CD14-positive monocyte (primary cell): ENCODE data around the gene DISP2. TPM values are rescaled to one million over a fixed set of nuclear protein-coding genes. Genes with fewer than 3 reads are reported as not detected.

Experiments used
- DNase-seq, 3 donors: peaks; one replicate each; pipeline ENCODE4 v3.0.0-alpha.2; 2011 to 2022
- H2AFZ ChIP-seq: 2 replicates; pipeline ENCODE4 v1.6.0; 2012; ENCODE audit warnings: mild to moderate bottlenecking, low read depth, low read length, inconsistent platforms; ENCODE audit not compliant: insufficient read depth, poor library complexity, severe bottlenecking
- H3K27ac ChIP-seq, 2 donors: 1 replicate in 1 of 2; 2 replicates in 1 of 2; pipeline ENCODE4 v1.5.1; 2012 to 2013; ENCODE audit warnings: low read length in 2 of 2, control low read depth in 1 of 2, inconsistent platforms in 1 of 2, low read depth in 1 of 2, mild to moderate bottlenecking in 1 of 2
- H3K27me3 ChIP-seq, 2 donors: one replicate each; pipeline versions ENCODE4 v1.6.0 to v1.6.1; 2011 to 2013; ENCODE audit warnings: low read length in 2 of 2; ENCODE audit not compliant: control insufficient read depth in 2 of 2, insufficient read depth in 2 of 2
- H3K36me3 ChIP-seq, 2 donors: replicated peaks in 1 of 2; 1 replicate in 1 of 2; 2 replicates in 1 of 2; pipeline versions ENCODE4 v1.5.1 to v1.6.1; 2012 to 2013; ENCODE audit warnings: low read length in 2 of 2, control low read depth in 1 of 2, inconsistent platforms in 1 of 2, mild to moderate bottlenecking in 1 of 2; ENCODE audit not compliant: insufficient read depth in 2 of 2, control insufficient read depth in 1 of 2
- H3K4me1 ChIP-seq, 2 donors: 1 replicate in 1 of 2; 2 replicates in 1 of 2; pipeline versions ENCODE4 v1.5.1 to v1.6.1; 2012 to 2013; ENCODE audit warnings: low read length in 2 of 2, control low read depth in 1 of 2, inconsistent platforms in 1 of 2, mild to moderate bottlenecking in 1 of 2, moderate library complexity in 1 of 2; ENCODE audit not compliant: insufficient read depth in 2 of 2, control insufficient read depth in 1 of 2
- H3K4me2 ChIP-seq: replicated peaks from 2 replicates; pipeline ENCODE3; 2012; ENCODE audit warnings: low read length, moderate library complexity, mild to moderate bottlenecking; ENCODE audit not compliant: poor library complexity, severe bottlenecking; ENCODE audit errors: extremely low read depth
- H3K4me3 ChIP-seq, 3 experiments: fragments of 200-600 bp in 1 of 3; sonication (generic) in 1 of 3; replicated peaks in 1 of 3; 1 replicate in 2 of 3; 2 replicates in 1 of 3; pipeline ENCODE4 v1.5.1; 2011 to 2013; ENCODE audit warnings: low read length in 3 of 3, mild to moderate bottlenecking in 3 of 3, control low read depth in 2 of 3, low read depth in 2 of 3, inconsistent platforms in 1 of 3, moderate library complexity in 1 of 3
- H3K79me2 ChIP-seq: 2 replicates; pipeline ENCODE4 v1.6.0; 2012; ENCODE audit warnings: mild to moderate bottlenecking, control low read depth, inconsistent platforms, low read length, moderate library complexity; ENCODE audit not compliant: insufficient read depth
- H3K9ac ChIP-seq: 2 replicates; pipeline ENCODE4 v1.6.0; 2017; ENCODE audit warnings: low read length, mild to moderate bottlenecking; ENCODE audit not compliant: insufficient read depth, poor library complexity, severe bottlenecking
- H3K9me3 ChIP-seq, 2 donors: replicated peaks in 1 of 2; 1 replicate in 1 of 2; 2 replicates in 1 of 2; pipeline versions ENCODE4 v1.5.1 to v1.6.1; 2012 to 2013; ENCODE audit warnings: low read length in 2 of 2, control low read depth in 1 of 2; ENCODE audit not compliant: control insufficient read depth in 1 of 2, insufficient read depth in 1 of 2
- H4K20me1 ChIP-seq: 2 replicates; pipeline ENCODE4 v1.6.0; 2012; ENCODE audit warnings: mild to moderate bottlenecking, low read length, control low read depth, moderate library complexity; ENCODE audit not compliant: insufficient read depth
- H3K27ac Mint-ChIP-seq, 7 donors: one replicate each; pipeline ENCODE4 v1.8.0; 2020; ENCODE audit warnings: mild to moderate bottlenecking in 7 of 7, mixed read lengths in 7 of 7, moderate library complexity in 6 of 7, inconsistent platforms in 2 of 7
- H3K27me3 Mint-ChIP-seq, 3 donors: one replicate each; pipeline ENCODE4 v1.8.0; 2021 to 2022; ENCODE audit warnings: low read depth in 3 of 3, mild to moderate bottlenecking in 3 of 3, mixed read lengths in 3 of 3, moderate library complexity in 3 of 3, inconsistent platforms in 1 of 3
- H3K36me3 Mint-ChIP-seq, 2 donors: one replicate each; pipeline ENCODE4 v1.8.0; 2020; ENCODE audit warnings: mixed read lengths in 2 of 2, inconsistent platforms in 1 of 2, mild to moderate bottlenecking in 1 of 2
- H3K4me1 Mint-ChIP-seq: one replicate; pipeline ENCODE4 v1.8.0; 2020; ENCODE audit warnings: mild to moderate bottlenecking, mixed read lengths
- H3K4me3 Mint-ChIP-seq, 2 donors: one replicate each; pipeline ENCODE4 v1.8.0; 2020; ENCODE audit warnings: mild to moderate bottlenecking in 2 of 2, mixed read lengths in 2 of 2, moderate library complexity in 1 of 2
- H3K9me3 Mint-ChIP-seq, 7 donors: one replicate each; pipeline ENCODE4 v1.8.0; 2020 to 2022; ENCODE audit warnings: mixed read lengths in 7 of 7, mild to moderate bottlenecking in 6 of 7, moderate library complexity in 6 of 7, inconsistent platforms in 2 of 7
- CTCF ChIP-seq: fragments of 200-600 bp; IDR thresholded peaks from one replicate; pipeline ENCODE4 v1.8.0; 2022; ENCODE audit warnings: antibody characterized with exemption, mild to moderate bottlenecking
- WGBS: methylation state at CpG from one replicate; pipeline ENCODE4 v1.1.5; 2013; ENCODE audit warnings: missing lambda C conversion rate; ENCODE audit not compliant: insufficient coverage; 5-methylcytosine and 5-hydroxymethylcytosine counted together
- intact Hi-C, 2 donors: fragments of 100-400 bp; cut with micrococcal nuclease; formaldehyde crosslinking; loops; one replicate each; pipeline versions ENCODE4 v1.15.0 to v1.15.1; 2023
- polyA plus RNA-seq, 3 donors: library from polyadenylated mRNA; depleted of rRNA in 1 of 3; unstranded in 2 of 3; stranded (reverse) in 1 of 3; fragments of 300-500 nt in 2 of 3; fragments of >200 nt in 1 of 3; fragmentation: Illumina TruSeq in 2 of 3; gene quantifications; 1 replicate in 2 of 3; 2 replicates in 1 of 3; pipeline ENCODE4 v1.2.3, GENCODE V29; 2012 to 2021

DISP2 gene
- polyA plus RNA-seq, 3 donors: 0.01 TPM; not detected in 1

DNA sequence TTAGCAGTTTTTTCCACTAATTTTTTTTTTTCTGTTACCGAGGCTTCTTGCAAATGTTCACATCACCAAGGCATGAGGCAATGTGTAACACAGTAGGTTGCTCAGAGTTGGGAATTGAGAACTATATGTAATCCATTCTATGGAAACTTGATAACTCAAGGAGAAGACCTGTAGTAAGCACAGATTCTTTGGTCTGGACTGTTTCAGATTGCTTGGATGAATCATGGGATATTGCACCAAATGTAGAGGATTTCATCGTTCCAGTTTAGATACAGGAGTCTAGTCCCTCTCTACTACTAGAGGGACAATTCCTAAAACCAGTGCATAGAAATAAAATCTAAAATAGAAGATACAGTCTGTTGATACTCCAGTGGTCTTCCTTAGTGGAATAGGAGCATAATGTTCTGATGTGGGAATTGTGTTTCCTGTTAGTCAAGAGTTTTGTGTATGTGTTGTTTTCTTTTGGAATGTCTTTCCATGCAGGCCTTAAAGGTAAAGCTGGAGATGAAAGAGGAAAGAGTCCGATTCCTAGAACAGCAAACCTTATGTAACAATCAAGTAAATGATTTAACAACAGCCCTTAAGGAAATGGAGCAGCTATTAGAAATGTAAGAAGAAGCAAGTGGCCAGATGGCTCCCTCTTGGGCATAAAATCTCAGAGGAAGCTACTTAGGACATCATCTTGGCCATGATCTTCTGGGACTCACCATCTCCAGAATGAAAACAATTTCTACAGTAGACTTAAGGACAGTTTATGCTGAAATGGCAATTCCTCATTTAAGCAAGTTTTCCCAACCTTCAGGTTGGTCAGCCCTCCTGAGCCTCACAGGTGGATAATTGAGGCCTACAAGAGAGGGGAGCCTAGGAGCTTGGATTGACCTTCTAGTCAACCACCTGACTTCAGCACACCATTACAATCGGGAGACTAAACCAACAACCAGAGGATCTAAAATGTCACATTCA lies 35.2 kb downstream of the DISP2 start:
- H4K20me1 ChIP-seq: no peaks in the 10 kb centered on the region
- H3K9me3 Mint-ChIP-seq: peaks cover 0 to under 1% (median 0%) of the 10 kb centered on the region in 7 donors

More for the DNA sequence above, 35.2 kb downstream of the DISP2 start:
- TF ChIP-seq CTCF: no peak
- H3K4me1 ChIP-seq: peaks cover 74 to 79% of the 10 kb centered on the region in 2 donors
- H3K4me3 ChIP-seq: no peak overlapping the region
- H3K4me3 Mint-ChIP-seq: no peak overlapping the region
- no peak overlapping the region for H3K9ac ChIP-seq
- peaks cover 13 to 35% of the 10 kb centered on the region in 2 donors for H3K36me3 ChIP-seq
- H3K27me3 Mint-ChIP-seq: no peaks in the 10 kb centered on the region
- H3K4me1 Mint-ChIP-seq: peaks cover 69% of the 10 kb centered on the region
- H3K27ac Mint-ChIP-seq: no peak overlapping the region
- peaks cover 13% of the 10 kb centered on the region for H3K79me2 ChIP-seq
- WGBS: 100% methylated on average over 1 of the region's 4 CpGs
- H3K27me3 ChIP-seq: no peaks in the 10 kb centered on the region
- H3K27ac ChIP-seq: peak overlapping the region in 1 of 2 donors; percentile 2
- H3K36me3 Mint-ChIP-seq: peaks cover 37 to 41% of the 10 kb centered on the region in 2 donors
- no peaks in the 10 kb centered on the region for H3K9me3 ChIP-seq
- no peak overlapping the region for H3K4me2 ChIP-seq
- intact Hi-C loops: no loop called here
- no peak for DNase-seq
- H2AFZ ChIP-seq: no peak overlapping the region
